Left ventricle myocardium superior (tissue), 1 donor: ENCODE data around the gene PCBP3. TPM values are rescaled to one million over a fixed set of nuclear protein-coding genes. Genes with fewer than 3 reads are reported as not detected.

Source experiments
- ATAC-seq: fragments of 200-7000 bp; cut with Tn5 transposase; one replicate; pipeline ENCODE4 v1.9.1; 2020; ENCODE audit warnings: mild to moderate bottlenecking, moderate library complexity
- DNase-seq: peaks from one replicate; pipeline ENCODE4 v3.0.0-alpha.2; 2020
- intact Hi-C: fragments of 100-400 bp; cut with micrococcal nuclease; formaldehyde crosslinking; loops from one replicate; pipeline ENCODE4 v1.11.0; 2022
- total RNA-seq: library from RNA; stranded (reverse); fragmentation: NEBNext Ultra II Directional; extraction: Animal tissue kit (Norgen Biotek cat#: 25700); gene quantifications from one replicate; pipeline ENCODE4 v1.2.1, GENCODE V29; 2021
- donor health status: DM: no; HTN: yes; CAD: no; lungs with severe emphysema.

Gene PCBP3
- total RNA-seq, 1 donor from 2014 or later = 2.7 TPM

DNA sequence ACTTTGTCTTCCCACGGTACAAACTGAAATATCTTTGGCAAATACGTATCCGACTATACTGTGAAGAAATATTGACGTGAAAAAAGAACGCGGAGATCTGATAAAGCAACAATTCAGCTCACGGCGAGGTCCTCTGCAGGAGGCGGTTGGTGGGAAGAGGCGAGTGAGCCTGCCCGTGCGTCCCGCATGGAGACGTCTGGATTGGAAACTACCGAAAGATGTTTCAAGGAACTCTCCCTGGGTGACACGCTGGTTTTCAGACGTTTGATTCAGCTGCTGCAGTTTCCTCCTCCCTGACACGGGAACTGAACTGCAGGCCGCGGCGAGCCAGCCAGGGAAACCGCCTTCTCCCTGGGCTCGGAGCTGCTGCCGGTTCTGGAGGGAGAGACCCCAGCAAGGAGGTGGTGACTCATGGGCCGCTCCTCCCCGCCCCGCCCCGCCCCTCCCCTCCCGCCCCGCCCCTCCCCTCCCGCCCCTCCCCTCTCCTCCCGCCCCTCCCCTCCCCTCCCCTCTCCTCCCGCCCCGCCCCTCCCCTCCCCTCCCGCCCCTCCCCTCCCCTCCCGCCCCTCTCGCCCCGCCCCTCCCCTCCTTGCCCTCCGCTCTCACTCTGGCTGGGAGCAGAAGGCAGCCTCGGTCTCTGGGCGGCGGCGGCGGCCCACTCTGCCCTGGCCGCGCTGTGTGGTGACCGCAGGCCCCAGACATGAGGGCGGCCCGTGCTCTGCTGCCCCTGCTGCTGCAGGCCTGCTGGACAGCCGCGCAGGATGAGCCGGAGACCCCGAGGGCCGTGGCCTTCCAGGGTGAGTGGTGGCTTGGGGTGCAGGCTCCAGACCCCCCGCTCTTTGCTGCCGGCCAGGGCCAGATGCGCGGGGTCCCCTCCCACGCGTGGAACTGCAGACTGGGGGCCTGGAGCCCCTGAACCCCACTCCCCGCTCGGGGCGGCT, 337.9 kb downstream of the PCBP3 start, which contains the start of gene COL6A1:
Gene COL6A1 (plus strand): TSS at position 620 of the 941 bp plus-strand sequence. CDS start 81 bp downstream, at position 701.
- intact Hi-C loops = no loop called here

GRCh38 chr21:45982092-45982757, 338.7 kb downstream of the PCBP3 start:
- DNase-seq (peak; percentile 48), ATAC-seq (peak; percentile 26)
- intact Hi-C loops = no loop called here

More for the DNA sequence above, 337.9 kb downstream of the PCBP3 start, which contains the start of gene COL6A1:
- ATAC-seq = peak; percentile 74
- DNase-seq = peak; percentile 89

- intact Hi-C loops = no loop called here
- ATAC-seq (peak; percentile 1), DNase-seq (peak; percentile 42)
Measured at GRCh38 chr21:45982758-45983648, 339.5 kb downstream of the PCBP3 start.

- DNase-seq = no peak
- ATAC-seq = no peak
- intact Hi-C loops = no loop called here
Measured at GRCh38 chr21:45983649-45983965, 340.1 kb downstream of the PCBP3 start.

- ATAC-seq (peak; percentile 29), DNase-seq (peak; percentile 79)
- intact Hi-C loops = no loop called here
Measured at GRCh38 chr21:45983981-45984551, 340.5 kb downstream of the PCBP3 start.

- DNase-seq (no peak), ATAC-seq (no peak)
- intact Hi-C loops = no loop called here
Measured at GRCh38 chr21:45984584-45985095, 341.1 kb downstream of the PCBP3 start.

DNA sequence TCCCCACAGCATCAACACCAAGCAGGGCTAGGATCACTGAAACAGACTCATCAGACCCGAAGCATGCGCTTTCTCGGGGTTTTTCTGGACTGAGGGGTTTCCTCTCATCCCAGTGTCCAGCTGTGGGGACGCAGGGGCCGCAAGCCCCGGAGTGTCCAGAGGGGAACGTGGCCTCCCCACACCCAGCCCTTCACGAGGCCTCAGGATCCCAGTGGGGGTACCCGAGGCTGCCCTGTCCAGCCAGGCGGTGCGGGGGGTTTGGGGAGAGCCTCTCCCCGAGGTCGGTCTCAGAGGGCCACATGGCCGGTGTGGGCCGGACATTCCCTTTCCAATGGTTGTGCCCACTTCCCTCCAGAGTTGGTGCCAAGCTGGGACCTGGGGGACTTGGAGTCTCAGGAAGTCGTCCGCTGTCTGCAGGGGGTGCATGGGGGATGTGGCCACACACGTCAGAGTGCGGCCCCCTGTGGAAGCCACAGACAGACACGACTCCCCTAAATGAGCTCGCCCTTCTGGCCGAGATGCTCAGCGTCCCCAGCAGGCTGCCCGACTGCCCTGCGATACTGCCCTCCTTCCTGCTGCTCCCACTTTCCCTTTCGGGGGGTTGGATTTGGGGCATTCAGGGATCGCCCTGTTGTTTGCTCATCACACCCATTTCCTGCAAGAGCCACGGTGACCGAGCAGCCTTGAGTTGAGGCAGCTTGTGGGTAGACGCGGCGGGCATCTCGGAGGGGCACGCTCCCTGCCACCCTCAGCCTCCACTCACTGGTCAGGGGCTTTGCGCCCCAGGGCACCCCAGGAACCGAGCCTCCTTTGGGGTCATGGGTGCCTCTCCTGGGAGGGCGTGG, 342.2 kb downstream of the PCBP3 start:
- intact Hi-C loops = no loop called here
- ATAC-seq (no peak), DNase-seq (peak; percentile 27)

GRCh38 chr21:45986316-45987051, 343.0 kb downstream of the PCBP3 start:
- ATAC-seq (no peak), DNase-seq (peak; percentile 23)
- intact Hi-C loops = no loop called here

DNA sequence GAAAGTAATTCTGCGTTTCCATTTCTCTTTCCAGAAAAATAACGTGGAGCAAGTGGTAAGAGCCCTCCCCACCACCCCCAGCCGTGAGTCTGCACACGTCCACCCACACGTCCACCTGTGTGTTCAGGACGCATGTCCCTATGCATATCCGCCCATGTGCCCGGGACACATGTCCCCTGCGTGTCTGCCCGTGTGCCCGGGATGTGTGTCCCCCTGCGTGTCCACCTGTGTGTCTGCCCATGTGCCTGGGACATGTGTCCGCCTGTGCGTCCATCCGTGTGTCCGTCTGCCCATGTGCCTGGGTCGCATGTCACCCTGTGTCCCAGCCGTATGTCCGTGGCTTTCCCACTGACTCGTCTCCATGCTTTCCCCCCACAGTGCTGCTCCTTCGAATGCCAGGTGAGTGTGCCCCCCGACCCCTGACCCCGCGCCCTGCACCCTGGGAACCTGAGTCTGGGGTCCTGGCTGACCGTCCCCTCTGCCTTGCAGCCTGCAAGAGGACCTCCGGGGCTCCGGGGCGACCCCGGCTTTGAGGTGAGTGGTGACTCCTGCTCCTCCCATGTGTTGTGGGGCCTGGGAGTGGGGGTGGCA, 343.7 kb downstream of the PCBP3 start:
- DNase-seq (peak; percentile 30), ATAC-seq (no peak)
- intact Hi-C loops = no loop called here

GRCh38 chr21:45988366-45989347, 345.1 kb downstream of the PCBP3 start:
- intact Hi-C loops = no loop called here
- peak; percentile 25 for DNase-seq
- no peak for ATAC-seq

- ATAC-seq (no peak), DNase-seq (peak; percentile 31)
- intact Hi-C loops = no loop called here
Measured at GRCh38 chr21:45989355-45990048, 346.0 kb downstream of the PCBP3 start.

GRCh38 chr21:45990049-45990711, 346.7 kb downstream of the PCBP3 start:
- intact Hi-C loops = no loop called here

GRCh38 chr21:45990741-45991605, 347.4 kb downstream of the PCBP3 start:
- ATAC-seq (no peak), DNase-seq (peak; percentile 38)
- intact Hi-C loops = no loop called here

More at GRCh38 chr21:45990049-45990711, 346.7 kb downstream of the PCBP3 start:
- peak; percentile 22 for DNase-seq
- ATAC-seq = no peak
